Left renal cortex interstitium (tissue), 4 donors: ENCODE data around the gene ATP13A3. TPM values are rescaled to one million over a fixed set of nuclear protein-coding genes. Genes with fewer than 3 reads are reported as not detected.

ENCODE experiments used
- DNase-seq, 4 donors: peaks; one replicate each; pipeline ENCODE4 v3.0.0-alpha.2; 2013; ENCODE audit warnings: low read depth in 4 of 4, low spot score in 2 of 4, missing footprints in 1 of 4
- polyA plus RNA-seq, 4 donors: library from polyadenylated mRNA; unstranded; fragments of 120-200 nt; gene quantifications; one replicate each; pipeline ENCODE4 v1.2.1, GENCODE V29; 2013; ENCODE audit not compliant: insufficient read length in 4 of 4

ATP13A3 gene
- polyA plus RNA-seq, 4 donors, result 84.8 to 124 (median 91.5) TPM

DNA sequence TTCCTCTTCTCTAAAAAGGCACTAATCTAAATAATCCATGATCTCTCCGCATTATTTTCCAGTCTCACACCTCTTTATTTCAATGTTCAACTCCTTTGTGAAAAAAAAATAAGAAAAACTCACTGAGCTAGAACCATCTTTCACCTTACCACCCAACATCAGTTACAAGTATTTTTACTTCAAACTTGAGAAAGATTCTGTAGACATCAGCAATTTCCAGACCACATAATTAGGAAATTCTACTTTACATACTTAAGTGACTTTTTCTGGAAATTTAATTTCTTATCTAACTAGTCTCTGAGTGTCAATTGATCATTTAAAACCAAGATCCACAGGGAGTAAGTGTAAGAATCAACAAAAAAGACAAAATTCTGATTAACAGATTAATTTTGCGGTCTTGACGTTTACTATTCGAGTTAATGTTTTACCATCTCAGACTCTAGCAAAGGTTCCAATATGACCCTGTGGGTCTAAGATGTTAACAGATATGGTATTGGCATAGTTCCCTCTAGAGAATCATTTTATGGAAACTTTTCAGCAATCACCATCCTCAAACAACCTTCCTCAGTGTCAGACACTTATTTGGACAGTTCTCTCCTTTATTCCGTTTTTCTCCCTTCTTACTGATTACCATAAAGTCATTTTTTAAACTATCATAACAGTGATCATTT, 5.1 kb downstream of the ATP13A3 start:
- DNase-seq, result no peak

DNA sequence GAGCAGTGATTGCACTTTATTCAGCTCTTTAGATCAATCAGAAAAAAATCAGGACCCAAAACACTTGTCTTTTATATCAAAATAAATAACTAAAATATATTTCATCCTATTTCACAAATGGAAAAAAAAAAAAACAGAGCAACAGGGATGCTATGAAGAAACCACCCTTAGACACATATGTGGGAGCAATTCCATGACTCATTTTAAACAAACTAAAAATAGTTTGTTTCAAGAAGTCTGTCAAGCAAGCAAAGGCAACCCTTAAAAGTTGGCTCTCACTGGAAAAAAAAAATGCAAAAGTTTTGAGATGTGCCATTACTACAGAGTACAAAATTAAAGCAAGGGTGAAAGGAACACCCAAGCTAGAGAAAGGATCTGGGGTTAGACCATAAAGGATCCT, 5.7 kb downstream of the ATP13A3 start:
- DNase-seq, result no peak

DNA sequence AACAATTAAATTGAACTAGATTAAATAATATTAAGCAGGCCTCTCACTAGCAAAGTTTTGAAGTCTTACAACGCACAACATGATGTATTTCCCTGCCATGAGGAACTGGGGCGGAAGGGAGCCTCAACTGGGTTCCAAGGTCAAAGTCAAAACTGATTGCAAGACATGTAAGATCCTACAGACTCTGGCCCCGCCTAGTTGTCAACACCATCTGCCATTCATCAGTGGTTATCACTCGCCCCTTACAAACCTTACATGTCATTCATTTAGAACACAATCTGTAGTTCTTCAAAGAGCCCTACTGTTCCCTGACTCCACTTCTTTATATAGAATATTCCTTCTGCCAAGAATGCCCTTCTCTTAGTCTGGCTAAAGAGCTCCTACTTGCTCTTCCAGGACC, 10.0 kb downstream of the ATP13A3 start:
- no peak for DNase-seq

DNA sequence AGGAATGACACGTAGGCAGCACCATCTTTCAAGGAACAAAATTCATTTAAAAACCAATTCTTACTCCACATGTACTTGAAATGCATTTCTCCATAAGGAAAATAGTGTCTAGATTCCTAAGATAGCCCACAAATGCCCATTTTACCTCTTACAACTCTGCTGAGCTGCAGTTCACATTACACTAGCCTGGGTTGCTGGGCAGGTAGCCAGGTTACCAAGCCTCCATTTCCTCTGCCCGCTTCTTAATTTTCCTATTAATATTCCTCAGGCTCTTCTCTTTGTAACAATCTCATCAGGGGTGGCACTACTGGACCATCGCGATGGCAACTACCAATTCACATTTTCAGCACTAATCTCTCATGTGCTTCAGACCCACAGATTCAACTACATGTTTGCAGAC, 10.8 kb downstream of the ATP13A3 start:
- no peak for DNase-seq

DNA sequence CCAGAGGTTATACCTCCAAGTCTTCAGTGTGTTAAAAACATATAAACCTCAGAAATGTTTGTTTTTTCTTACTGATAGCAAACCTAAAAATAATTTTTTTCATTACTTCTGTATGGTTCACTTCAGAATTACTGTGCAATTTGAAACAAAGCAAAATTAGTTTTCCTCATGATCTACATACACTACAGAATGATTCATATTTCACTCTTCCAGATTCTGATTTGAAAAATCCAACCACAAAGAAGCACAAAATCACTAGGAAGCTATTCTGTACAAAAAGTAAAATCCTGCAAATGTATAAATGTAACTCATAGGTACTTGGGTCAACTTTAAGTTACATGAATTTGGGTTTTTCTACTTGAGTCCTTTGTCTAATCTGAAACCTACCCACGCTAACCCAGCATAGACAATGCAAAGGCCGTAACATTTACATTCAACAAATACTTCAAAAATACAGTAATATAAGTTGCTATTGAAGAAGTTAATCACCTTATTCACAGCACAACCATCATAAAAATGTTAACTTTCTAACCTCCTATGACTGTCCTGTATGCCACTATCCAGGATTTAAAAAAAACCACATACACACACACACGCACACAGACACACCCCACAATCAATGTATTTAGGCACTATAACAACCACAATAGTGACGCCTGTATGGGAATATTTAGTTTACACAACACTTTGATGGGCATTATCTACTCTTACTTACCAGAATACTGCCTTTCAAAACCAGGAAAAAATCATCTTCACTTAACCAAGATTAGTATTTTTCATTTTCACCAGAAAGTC, 11.5 kb downstream of the ATP13A3 start:
- DNase-seq, result no peak

DNA sequence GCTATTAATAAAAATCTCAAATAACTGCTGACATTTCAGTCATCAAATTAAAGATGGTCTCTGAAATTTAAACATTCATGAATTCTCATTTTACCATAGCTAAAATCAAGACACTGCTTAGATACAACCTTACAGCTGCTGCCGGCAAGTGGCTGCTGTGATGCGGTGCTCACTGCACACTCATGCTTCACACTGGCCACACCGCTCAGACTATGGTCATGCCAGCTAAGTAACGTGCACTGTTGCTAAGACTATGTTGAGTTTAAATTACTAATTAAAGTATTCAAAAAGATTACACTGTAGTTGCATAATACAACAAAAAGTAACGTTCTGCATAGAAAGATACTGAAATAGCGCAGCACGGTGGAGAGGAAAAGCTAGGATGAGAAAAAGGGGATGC, 12.1 kb downstream of the ATP13A3 start:
- DNase-seq, result no peak

DNA sequence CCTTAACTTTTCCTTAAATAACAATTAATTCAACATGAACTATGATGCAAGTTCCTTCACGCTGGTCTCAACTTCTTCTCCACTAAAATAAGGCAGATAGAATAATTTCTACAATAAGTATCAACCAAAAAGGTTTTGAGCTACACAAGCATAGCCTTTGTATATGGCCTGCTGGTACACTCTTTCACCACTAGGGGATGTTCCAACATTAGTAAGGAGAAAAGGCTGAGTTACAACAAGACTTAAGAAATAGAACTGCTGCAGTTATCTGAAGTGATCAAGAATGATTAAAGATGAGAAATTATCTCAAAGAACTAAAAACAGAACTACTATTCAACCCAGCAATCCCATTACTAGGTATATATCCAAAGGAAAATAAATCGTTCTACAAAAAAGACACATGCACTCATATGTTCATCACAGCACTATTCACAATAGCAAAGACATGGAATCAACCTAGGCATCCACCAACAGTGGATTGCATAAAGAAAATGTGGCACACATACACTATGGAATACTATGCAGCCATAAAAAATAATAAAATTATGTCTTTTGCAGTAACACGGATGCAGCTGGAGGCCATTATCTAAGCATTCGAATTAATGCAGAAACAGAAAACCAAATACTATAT, 14.4 kb downstream of the ATP13A3 start:
- DNase-seq, result peak in 1 of 4 donors; percentile 45

DNA sequence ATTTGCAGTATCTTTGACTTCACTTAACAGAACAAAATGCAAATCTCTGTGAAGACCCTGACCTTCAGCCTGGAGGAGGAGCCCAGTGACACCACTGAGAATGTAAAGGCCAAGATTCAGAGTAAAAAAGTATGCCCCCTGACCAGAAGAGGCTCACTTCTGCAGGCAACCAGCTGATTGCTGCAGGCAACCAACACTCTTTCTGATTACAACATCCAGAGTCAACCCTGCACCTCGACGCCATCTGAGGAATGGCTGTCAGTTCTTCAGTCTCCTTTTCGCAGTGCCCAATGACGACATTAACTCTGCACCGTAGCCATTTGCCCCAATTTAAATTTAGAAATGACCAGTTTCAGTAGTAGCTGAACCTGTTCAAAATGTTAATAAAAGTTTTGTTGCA, 14.9 kb downstream of the ATP13A3 start:
- no peak for DNase-seq

DNA sequence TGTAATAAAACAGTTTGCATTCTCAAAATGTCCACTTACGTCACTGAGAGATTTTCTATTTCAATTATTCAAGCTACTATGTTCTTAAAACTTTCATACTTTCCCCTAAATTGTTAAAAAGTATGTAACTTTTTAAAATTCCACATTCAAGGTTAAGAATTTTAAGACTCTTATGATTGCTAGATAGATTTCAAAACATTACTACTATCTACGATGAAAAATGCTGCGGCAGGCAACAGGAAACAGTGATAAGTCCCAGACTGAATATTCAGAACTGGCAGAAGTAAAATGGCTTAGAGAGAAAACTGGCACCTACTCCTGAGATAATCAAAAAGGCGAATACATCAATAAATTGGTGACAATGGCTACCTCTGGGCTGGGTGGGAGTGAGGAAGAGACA, 16.2 kb downstream of the ATP13A3 start:
- no peak for DNase-seq

DNA sequence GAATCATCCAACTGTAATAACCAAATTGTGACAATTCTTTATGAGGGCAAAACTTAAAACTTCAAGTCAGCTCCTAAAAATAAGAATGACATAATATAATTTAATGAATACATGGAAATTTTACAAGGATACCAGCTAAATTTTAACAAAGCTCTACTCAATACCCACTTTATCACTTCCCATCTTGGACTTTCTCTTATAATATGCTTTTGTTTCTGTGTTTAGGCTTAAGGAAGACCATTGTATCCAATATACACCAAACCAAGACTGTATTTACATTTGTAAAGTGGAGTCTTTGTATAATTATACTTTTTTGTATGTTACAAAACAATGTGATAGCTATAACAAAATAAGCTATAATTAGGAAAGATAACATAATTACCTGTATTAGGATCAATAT, 16.8 kb downstream of the ATP13A3 start:
- no peak for DNase-seq

DNA sequence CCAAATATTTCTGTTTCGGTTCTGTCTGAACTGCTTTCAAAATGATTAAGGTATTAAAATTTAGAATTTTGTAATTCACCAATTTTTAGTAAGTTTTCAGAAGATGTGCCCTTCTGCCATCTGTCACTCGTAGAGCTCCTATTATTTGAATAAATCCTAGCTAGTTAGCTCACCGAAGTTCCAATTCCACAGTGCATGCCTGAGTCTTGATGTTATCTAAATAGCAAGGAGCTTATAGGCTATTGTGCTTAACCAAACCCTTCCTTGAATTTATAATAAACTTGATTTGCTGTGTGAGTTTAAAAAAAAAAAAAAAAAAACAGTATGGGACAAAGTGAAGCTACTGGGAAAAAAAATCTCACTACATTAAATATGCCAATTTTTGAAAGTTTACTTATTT, 18.7 kb downstream of the ATP13A3 start:
- DNase-seq, result no peak

DNA sequence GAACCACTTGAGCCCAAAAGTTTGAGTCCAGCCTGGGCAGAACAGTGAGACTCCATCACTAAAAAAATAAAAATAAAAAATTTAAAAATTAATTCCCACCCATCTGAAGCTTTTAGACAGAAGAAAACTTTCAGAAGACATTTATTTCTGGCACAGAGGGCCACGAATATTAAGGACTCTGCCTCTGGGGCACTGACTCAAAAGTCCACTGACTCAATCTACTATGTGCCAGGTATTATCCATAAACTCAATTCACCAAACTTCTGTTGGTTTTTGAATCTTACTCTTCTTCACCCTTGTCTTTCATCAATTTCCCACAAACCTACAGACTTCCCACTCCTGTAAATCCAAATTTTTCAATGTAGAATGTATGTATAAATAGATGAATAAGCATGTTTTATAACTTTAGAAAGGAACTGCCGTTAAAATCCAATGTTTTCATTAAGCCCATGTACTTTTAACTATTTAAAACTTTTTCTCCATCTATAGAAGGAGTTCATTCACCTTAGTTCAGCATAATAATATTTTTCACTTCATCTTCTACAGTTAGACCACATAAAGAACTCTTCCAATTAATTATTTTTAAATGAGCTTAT, 19.9 kb downstream of the ATP13A3 start:
- no peak for DNase-seq

DNA sequence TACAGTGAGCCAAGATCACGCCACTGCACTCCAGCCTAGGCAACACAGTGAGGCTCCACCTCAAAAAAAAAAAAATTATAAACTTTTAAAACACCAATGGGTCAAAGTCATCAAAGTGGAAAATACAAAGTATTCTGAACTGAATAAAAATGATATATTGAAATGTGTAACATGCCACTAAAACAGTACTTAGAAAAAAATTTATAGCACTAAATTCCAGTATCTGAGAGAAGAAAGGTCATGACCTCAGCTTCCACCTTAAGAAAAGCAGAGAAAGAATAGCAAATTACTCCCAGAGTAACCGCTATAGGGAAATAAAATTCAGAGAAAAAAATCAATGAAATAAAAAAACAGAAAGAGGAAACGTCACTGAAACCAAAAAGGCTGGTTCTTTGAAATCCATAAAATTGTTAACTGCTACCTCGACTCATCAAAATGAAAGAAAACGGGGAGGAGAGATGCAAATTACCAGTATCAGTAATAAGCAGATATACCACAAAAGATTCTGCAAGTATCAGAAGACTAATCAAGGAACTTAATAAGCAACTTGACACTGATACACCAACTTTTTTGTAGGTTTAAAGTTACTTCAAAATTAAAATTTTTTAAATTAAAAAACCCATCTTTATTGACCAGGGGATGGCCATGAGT, 20.8 kb downstream of the ATP13A3 start:
- no peak for DNase-seq

DNA sequence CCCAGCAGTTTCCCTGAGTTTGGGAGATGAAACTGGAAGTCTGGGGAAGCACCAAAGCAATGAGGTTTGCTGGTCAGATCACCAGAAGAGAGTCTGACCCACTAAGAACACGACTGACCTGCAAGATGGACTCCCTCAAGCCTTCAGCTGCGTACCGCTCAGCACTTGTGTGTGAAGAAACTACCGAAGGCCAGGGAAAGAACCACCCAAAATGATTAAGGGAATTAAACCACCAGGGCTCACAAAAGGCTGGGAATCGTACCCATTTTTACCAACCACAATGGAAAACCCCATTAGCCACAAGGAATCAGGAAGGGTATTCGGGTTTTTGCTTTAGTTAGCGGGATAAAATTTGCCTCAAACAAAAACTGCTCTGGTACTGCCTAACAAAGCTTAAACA, 21.6 kb downstream of the ATP13A3 start:
- no peak for DNase-seq

DNA sequence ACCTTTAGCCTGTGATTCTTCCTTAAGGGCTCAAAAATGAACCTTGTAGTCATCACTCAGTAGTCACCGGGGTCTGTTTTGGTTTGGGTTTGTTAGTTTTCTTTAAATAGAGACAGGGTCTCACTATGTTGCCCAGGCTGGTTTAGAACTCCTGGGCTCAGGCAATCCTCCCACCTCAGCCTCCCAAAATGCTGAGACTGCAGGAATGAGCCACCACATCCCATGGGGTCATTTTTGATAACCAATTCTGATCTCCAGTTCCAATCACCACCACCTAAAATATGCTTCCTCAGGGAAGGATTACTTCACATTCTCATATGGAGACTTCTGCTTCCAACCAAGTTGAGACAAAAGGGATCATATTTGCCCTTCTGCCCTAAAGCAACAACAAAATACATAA, 22.1 kb downstream of the ATP13A3 start:
- DNase-seq, result no peak

DNA sequence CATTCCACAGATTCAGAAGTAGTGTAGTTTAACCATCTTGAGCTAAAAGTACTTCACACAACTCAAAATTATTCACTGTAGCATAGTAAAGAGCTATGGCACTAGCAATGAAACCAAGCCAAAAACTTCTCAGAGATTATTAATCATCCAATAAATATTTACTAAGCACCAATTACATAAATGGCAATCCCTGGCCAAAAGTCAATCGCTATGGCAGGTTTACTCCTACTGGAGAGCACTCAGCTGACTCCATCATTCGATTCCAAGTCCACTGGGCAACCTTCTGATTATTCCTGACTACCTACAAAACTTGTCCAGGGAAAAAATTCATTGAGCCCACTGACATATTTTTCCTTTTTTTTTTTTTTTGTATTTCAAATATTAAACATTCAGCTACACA, 23.9 kb downstream of the ATP13A3 start:
- DNase-seq, result no peak

DNA sequence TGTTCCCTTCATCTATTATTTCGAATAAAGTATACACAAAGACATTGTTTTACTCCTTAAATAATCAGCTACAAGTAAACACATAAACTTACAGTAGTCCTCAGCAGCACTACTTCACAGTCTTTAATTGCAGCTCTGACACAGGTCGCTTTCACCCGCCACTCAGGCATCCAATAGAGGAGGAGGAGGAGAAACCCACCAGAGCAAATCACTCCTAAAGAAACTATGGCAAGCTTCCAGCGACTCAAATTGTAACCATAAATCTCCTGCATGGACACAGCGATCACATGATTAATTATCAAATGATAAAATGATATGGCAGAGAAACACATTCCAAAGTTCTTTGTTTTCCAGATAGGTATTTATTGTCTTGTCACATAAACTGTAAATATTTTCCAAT, 26.2 kb downstream of the ATP13A3 start:
- peak in 2 of 4 donors; percentile 32 to 45 for DNase-seq

DNA sequence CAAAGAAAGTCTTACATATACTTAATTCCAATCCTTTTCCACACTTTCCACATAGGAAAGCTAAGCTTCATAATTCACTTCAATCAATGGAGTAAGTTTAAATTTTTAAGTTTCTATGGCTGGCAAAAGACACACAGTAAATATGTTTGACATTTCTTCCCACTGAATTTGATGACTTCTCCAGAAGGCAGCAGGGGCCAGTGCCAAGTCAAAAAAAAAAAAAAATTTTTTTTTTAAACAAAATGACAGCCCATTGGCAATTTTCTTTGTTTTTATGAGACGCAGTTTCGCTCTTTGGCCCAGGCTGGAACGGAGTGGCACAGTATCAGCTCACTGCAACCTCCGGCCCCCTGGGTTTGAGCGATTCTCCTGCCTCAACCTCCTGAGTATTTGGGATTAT, 28.7 kb downstream of the ATP13A3 start:
- DNase-seq, result no peak

DNA sequence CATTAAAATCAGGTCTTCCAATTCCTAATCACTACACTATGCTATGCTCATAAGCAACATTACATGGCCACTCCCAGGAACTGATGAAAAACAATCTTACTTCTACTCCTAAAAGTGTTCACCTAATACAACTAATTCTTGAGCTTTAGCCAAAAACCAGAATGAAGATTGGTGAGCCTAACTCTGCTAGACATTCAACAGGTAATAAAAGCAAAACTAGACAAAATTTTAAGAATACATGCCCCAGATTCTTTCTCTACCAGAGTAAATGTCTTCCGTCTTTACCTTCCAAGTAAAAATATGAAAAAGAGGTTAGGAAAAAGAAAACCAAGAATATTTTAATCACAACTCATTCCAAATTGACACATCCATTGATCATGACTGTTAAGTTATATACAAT, 31.3 kb downstream of the ATP13A3 start:
- DNase-seq, result no peak

DNA sequence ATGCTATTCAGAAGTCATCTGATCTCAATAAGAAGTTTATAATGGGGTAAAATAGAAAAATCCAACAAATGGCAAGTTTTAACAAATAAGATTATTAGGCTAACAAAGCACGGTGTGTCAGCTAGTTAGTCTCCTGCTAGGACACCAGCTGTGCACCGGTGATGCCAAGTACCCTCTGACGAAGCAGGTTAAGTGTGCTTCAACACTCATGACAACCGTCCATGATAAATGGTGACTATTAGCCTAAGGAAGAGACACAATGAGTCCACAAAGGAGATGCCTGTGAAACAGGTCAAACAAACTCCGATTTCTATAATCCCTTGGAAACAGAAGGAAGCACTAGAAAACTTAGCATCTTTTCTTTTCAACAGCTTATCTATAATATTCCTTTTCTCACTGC, 36.5 kb downstream of the ATP13A3 start:
- DNase-seq, result no peak

DNA sequence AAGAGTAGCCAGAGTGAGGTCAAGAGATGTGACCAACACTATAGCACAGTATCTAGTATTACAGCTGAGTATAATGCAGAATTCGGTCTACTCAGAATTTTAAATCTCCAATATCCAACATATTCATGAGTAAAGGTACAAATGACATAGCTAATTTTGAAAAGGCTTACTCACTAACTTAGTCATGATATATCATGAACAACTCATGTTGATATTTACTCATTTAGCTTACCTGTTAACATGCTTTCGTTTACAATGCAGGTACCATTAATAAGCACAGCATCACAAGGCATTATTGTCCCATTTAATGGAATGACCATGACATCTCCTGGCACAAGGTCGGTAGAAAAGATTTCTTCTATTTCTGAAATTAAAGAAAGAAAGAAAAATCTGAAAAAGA, 36.9 kb downstream of the ATP13A3 start:
- DNase-seq, result no peak
